DMS53 treated with DMSO at 0.1 percent for 48 hours (cell line): ENCODE measurements around the gene IQSEC2.

Experiments used
- DNase-seq: peaks from one replicate; lab custom pipeline; 2025; ENCODE audit not compliant: unreplicated experiment; lab: John Stamatoyannopoulos, UW

The IQSEC2 gene

DNA sequence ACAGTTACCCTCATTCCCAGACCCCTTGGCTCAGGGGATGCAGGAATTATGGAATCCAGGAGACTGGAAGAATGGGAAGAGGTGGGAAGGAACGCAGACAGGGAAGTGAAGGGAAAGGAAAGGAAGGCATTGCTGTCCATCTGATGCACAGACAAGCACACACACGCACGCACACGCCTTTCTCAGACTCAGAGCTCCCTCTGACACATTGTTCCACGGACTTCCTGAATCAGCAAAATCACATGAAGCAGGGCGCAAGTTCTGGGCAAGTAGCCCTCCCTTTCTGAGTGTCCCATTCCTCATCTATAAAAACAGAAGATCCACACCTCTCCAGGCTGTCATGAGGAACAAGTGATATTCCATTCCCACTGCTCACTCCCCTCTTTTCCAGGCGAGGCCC, 13.2 kb downstream of the IQSEC2 start:
- no peak for DNase-seq

DNA sequence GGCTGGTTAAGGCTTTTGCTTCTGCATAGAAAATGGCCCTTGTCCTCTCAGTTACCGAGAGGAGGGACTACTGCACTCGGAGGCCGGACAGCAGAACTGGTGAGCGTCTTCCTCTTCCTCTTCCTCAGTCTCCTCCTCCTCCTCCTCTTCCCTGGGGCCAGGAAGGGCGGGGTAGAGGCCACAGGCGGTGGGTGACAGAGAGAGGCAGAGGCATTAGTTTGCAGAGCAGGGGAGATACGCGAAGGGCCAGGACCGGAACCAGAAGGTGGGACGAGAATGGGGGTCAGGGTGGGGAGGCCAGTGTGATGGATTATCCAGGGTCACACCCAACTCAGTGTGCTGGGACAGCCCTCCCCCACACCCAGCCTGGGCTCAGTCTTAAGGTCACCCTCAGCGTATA, 14.5 kb downstream of the IQSEC2 start:
- no peak for DNase-seq

DNA sequence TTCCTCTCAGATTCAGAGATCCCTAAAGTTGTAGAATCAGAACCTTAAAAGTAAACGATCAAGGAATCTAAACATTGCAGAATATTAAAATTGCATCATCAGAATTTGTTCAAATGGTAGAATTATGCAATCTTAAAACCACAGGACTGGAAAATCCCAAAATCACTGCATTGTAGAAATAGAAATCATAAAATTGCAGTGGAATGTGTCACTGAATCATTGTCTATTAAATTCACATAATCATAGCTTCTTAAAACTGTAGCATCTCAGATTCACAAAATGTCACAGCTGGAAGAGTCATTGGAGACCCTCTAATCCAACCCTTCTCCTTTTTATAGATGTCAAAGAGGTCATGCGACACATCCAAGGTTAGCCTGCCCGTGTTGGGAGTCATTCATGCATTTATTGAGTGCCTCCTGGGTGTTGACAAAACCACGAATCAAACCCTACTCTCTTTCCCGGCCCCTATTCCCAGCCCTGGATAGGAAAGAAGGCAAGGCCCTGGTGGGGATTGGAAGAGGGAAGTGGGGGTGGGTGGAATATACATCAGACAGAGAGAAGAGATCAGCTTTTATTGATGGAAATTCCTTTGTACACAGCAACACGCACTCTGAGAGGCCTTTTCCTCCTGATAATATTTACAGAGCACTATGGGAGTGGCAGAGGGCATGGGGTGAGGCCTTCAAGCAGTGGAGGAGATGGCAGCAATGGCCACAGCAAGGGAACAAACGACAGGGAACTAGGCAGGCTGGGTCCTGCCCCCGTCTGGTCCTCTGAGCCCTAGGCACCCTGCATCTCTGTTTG, 15.4 kb downstream of the IQSEC2 start:
- DNase-seq, result no peak

DNA sequence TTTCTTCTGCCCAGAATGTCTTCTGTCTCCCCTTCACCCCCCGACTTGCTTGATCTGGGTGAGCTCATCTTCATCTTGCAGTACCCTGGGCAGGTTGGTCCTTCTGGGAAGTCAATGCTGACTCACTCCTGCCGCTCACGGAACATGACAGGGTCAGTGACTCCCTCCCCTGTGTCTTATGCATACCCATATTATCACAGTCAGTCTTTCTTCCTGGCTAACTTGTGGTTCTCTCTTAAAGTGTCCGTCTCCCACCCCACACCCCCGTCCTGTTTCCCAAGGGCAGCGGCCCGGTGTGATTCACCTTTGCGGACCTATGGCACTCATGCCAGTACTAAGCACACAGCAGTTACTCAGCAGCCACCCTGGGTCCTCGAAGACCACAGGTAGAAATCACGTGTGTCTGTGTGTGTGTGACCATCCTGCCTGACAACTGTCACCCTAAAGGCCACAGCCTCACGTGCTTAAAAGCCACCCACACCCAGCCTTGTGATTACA, 17.7 kb downstream of the IQSEC2 start:
- no peak for DNase-seq

DNA sequence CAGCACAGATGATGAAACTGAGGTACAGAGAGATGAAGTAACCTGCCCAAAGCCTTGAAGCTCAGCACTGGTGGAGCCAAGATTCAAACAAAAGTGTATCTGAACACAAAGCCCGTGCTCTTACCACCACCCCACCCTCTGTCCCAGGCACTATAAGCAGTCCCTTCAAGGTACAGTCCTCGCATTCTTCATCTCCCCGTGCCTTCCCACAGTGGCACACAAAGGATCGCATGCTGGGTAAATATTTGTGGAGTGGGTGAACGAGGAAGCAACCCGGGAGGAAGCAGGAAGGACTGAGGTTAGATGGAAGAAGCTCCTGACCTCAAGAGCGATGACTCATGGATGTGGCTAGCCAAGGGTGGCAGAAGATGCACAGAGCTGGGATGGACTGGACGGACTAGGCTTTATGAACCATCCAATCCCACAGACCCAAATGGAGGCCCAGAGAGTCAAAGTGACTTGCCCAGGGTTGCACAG, 18.4 kb downstream of the IQSEC2 start:
- peak; percentile 44 for DNase-seq

DNA sequence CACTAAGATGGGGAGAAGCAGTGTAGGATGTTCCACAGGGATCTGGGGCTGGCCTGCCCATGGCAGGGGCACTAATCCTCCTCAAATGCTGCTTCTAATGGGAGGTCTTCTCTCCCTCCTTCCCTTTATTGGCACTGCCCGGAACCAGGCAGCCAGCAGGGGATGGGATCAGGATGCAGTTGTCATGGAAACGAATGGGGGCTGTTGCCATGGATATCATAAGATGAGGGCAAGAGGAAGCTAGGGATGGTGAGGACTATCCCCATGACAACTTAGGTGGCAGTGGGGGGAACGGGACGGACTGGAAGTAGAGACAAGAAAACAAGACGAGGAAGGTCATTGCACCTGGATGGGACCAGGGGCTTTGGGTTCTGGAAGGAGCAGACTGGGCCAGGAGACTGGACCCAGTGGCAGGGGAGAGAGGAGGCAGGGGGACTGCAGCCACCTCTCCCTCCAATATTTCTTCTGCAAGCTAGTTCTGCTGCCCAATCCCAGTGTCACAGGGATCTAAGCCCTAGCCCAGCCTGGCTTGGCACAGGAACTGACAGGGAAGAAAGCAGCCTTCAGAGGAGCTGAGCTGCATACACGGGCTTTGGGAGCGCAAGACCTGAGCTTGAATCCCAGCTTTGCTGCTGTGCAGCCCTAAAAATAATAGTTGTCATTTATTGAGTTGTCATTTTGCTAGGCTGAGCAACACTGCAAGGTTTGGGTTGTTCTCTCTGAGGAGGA, 19.0 kb downstream of the IQSEC2 start:
- DNase-seq, result no peak

DNA sequence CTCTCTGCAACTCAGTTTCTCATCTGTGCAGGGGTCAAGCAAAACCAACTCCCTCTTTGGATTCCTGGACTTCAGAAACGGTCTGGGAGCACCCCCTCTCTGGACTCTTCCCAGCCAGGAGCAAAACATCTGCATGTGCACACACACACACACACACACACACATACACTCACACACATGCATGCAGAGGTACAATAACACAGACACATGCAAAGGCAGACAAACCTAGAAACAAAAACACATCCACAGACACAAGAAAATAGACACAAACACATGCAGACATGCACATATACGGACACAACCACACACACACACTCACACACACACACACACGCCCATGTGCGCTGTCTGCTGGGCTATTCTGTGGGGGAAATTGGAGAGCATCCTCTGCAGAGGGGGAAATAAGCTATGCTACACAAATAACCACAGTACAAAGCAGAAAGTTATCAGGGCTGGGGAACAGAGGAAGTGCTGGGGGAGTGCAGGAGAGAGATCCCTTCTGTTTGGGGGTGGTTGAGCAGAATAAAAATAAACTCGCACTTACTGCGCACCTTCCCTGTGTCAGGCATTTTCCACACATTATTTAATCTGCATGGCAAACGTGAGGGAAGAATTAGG, 19.9 kb downstream of the IQSEC2 start:
- DNase-seq, result no peak

DNA sequence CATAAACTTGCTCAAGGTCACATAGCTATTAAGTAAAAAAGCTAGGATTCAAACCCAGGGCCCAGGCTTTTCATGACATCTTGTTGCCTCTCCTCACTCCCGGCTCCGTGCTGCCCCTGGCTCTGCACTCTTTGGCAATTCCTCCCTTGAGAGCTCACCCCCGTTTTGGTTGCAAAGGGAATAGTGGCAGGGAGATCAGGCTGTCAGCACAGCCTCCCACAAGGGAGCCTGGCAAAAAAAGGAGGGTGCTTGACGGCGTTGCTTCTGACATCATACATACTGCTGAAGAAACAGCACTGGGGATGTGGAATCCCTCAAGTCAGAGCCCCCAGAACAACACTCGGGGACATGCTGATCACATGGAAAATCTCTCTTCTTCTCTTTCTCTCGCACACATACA, 20.5 kb downstream of the IQSEC2 start:
- no peak for DNase-seq

DNA sequence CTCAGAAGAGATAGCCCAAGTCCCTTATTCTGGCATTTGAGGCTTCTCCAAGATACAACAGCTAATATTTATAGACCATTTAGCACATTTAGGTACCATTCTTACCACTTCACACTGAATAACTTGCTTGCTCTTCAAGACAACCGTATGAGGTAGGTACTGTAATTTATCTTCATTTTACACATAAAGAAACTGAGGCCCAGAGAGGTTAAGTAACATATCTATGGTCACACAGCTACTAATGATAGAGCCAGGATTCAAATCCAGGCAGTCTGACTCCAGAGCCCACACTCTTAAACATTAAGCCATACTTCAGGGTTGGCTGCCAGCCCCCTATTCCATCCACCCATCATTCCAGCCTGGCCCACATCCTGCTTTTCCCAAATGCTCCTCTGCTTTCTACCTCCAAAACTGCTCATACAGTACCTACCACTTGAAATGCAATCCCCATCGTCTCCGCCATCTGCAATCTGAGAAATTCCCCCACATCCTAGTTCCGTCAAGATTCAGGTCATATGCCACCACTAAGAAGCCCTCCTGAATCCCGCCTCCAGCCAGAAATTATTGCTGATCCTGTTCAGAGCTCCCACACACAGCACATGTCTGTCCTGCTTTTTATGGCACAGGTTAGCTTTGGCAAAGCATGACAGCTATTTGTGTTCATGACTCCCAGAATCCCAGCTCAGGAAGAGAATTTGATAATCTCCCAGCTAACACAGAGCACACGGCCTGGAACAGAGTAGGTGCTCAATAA, 23.5 kb downstream of the IQSEC2 start:
- no peak for DNase-seq

DNA sequence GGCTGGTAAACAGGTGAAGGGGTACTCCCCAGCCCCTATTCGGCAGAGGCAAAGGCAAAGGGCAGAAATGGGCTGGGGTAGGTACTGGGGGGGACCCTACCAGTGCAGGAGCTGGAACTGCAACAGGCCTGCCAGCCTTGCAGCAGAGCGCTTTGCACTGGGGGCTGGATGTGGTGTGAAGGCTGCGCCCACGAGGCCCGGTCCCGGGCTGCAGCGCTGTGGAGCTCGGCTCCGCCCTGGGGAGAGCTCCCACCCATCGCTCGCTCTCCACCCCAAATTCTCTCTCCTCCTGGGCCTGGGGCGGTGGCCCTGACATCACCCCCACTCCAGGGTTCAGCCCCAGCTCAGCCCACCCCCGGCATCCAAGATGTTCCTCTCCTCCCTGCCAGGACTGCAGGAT, 24.2 kb downstream of the IQSEC2 start:
- DNase-seq, result no peak

DNA sequence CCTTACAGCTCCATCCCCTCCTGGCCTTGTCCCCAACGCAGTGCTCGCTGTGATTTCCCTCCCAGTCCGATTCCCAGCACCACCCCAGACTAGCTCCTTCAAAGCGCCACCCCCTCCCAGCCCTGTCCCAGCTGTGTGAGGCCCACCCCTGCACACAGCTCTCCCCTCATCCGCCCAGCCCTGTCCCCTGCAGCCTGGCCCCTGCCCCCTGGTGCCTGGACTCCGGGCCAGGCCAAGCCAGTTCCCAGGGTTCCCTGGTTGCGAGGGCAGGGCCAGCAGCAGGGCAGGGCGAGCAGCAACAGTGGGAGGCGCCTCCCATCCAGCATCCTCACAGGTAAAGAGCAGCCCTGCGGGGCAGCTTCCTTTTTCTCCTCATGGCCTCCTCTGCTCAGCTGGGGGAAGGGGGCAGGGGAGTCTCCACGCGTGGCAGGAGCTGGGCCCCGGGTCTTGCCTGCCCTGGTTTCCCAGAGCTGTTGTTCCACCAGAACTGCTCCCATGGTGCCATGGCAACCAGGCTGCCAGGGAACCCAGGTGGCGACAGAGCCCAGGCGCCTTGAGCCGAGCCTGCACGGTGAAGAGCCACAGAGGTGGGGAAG, 24.8 kb downstream of the IQSEC2 start:
- DNase-seq, result no peak

DNA sequence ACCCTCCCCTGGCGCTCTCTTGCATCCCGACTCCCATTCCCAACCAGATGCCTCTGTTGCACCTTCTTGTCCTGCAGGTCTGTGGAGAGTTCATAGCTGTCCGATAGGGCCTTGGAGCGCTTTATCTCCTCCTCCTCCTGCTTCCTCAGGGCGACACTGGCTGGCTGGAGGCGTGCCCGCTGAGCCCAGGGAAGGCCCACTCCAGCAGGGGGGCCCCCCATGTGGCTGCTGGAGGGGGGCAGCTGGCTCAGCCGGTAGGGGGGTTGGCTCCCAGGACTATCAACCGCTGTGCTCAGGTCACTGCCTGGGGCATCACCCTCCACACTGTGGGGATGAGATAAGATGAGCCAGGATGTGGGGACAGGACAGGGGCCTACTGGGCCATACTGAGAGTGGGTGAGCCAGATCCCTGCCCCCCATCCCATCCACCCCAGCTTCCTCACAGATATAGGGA, 25.6 kb downstream of the IQSEC2 start:
- DNase-seq, result no peak

DNA sequence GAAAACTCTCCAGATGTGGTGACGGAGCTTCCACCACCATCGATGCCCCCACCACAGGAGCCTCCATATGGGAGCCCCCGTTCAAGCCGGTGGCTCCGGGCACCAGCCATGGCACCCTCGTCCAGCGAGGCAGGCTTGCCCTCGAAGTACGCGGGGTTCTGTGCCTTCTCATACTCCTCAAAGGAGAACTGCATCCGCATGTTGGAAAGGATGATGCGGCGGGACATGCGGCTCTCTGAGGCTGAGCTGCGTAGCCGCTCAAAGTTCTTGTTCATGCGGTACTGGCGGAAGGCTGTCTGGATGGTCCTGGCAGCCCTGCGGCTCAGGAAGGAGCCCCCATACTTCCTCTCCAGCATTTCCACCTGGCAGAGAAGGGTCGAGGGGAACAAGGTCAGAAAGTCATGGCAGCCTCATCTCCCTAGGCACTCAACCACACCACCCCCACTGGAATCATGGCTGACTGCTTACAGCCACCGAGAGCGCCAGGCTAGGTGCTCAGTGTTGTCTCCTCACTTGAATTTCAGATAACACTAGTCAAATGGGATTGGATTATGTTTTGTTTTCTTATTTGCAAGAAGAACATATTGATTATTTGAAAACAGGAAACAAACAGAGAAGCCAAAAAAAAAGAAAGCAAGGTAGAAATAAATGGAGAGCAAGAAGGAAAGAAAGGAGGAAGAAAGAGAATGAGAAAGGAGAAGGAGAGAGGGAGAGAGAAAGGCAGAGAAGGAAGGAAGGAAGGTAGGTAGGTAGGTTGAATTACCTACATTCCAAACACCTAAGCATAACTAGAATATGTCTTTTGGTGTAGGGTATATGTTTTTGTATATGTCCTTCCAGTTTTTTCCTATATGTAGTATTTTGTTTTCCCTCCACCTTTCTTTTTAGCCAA, 26.6 kb downstream of the IQSEC2 start:
- DNase-seq, result no peak

DNA sequence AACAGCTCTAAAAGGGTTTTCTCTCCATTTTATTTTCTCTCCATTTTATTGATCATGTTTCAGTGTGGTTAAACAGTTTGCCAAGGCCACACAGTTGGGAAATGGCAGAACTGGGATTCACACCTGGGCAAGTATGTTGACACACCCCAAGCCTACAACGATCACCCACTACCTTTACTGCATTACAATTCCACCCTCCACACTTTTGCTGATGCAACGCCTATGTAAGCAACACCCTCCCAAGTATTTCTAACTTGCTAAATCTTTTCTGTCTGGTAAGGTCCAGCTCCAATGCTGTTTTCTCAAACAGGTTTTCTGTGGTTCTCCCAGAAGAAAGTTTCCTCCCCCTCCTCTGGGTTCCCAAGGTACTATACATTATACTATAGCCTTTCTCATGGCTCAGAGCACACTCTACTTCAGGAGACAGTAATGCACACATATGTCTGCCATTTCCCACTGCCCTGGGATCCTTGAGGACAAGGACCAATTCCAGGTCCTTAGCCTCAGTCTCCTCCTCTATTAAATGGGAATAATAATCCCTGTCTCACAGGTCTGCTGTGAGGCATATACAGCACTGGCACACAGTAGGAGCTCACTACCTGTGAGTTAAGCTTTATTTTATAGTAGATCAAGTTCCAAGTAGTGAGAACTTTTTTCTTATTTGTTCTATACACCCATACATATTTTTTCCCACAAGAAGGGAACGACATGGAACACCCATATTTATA, 27.9 kb downstream of the IQSEC2 start:
- no peak for DNase-seq

DNA sequence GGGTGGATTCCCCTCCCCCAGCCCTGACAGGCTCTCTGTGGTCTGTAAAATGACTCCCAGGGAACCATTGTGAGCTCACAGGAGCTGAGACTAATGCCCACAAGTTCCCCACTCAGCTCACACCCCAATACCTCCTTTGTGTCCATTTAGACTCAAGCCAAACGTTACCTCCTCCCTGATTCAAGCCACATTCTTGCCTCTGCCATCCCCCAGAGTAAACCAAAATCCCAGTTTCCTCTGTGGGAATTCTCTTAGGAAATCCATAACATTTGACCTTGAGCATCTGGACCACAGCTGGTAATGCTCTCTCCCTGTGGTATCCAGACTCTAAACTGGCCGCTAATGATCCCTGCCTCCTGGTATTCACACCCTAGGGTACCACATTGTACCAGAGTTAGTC, 30.1 kb downstream of the IQSEC2 start:
- DNase-seq, result no peak

DNA sequence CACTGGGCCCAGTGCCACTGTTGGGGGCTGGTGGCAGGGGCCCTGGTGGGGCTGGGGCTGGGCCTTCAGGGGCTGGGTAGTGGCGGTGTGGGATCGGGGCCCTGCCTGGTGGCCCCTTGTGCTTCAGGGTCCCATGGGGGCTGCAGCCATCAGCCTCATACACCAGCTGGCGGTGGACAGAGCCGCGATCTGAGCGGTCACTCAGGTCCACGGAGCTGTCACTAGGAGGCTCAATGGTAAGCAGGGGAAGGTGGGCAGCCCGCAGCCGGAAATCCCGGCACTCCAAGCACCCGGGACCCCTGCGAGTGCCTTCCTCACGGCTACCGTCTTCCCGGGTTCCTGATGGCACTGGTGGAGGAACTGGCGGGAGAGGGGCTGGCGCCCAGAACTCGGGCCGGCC, 30.8 kb downstream of the IQSEC2 start:
- no peak for DNase-seq

DNA sequence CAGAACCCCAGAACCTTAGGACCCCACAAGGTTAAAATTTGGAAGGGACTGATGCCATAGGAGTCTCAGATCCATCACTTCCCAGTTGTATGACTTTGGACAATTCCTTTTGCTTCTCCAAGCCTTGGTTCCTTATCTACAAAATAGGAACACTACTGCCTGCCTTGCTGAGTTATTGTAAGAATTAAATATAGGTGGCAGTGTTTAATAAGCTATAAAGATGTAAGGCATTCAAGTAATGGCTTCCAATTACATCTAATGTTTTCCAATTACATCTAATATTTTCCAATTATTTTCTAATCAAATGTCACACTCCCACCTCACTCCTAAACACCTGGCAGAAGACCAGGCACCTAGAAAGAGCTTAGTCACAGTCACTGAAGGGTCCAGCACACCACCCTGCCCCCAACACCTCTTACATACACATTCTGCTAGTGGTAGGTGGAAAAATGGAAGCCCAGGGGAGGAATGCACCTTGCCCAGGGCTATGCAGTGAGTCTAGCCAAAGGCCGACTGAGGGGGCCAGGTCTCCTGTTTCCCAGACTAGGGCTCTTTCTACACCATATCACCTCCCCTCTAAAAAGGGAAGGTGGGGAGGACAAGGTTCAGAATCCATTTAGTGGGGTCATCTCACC, 31.9 kb downstream of the IQSEC2 start:
- DNase-seq, result no peak

DNA sequence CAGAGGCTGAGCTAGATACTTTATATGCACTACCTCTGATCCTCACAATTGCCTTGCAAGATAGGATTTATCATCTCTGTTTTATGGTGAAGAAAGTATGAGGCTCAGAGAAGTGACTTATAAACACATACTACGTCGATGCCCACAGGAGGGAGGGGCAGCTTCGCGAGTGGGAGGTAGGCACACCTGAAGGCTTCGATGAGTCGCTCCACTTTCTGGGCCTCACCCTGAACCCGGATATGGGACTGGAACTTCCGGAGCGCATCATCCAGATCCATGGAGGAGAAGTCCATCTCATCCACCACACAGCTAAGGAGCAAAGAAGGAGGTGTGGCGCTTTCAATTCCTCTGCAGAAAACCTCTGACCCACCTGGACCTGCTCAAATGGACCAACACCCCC, 33.5 kb downstream of the IQSEC2 start:
- DNase-seq, result no peak

DNA sequence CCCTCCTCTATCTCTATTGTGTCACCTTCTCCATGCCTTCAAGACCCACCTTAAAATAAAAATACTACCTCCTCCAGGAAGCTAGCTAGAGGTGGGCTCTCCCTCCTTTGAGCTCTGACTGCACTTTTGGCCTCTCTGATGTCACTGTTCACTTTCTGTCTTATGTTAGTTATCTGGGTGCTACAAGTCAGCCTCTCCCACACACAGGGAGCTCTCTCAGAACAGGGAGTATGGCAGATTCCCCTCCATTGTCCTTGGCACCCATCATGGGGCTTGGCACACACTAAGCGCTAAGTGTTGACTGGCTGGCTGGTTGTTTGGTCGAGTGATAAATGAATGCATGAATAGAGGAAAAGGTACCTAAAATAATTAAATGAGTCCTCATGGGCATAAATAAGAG, 35.2 kb downstream of the IQSEC2 start:
- DNase-seq, result no peak
